VCaP (cell line): Measurements from ENCODE around the gene STX18.
A peak's percentile ranks its signal among the peaks of the same experiment; 100 is the strongest.

Experiments used
- H3K27ac ChIP-seq: fragments of 450-650 bp; 2 replicates; pipeline ENCODE4 v1.5.1; 2017
- CTCF ChIP-seq: fragments of 450-650 bp; conservative IDR thresholded peaks from 2 replicates; pipeline ENCODE4 v1.5.1; 2017; ENCODE audit warnings: mild to moderate bottlenecking, moderate library complexity

Gene STX18

GRCh38 chr4:4486969-4487368 is 54.9 kb downstream of the STX18 start:
- no peak for TF ChIP-seq CTCF
- no peak overlapping the region for H3K27ac ChIP-seq

DNA sequence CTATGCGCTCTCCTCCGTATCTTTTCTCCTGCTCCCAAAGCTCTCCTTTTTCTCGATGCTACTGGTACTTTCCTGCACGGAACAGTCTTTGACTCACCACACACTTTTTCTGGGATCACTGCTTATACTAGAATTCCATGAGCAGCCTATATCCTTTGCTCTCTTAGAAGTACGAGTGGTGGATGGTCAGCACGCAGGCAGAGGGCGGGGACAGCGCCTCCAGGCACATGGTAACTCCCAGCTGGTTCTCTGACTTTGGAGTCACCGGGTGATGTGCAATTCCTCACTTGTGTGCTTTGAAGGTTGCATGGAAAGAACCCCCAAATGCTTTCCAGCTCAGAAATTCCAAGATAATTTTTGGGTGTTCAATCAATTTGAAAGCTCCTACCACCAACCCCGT is 56.0 kb downstream of the STX18 start:
- H3K27ac ChIP-seq = no peak overlapping the region
- TF ChIP-seq CTCF = no peak

DNA sequence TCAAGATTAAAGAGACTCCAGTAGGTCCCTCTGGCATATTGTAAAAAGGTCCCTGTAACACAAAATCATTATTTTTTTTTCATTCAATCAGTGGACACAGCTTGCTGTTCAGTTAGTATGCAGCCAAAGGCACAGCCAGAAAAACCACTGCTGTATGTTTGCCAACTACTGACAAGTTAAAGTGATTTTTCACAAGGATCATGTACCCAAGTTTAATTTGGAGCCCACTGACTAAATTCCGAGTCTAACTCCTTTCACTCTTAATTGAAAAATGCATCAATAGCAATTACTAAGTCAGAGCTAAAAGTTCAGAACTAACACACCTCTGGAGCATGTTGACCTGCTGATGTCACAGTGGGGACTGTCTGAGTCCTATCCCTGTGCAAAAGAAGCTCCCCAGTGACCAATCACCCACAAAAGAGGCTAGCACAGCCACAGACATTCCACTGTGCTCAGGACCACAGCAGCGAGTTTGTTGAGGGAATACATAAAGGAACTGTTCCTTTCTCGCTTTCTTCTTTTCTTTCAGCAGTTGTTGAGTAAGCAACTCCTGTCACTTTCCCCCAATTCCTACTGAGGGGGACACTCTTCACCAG is 60.4 kb downstream of the STX18 start:
- no peak overlapping the region for H3K27ac ChIP-seq
- no peak for TF ChIP-seq CTCF

- TF ChIP-seq CTCF = peak; percentile 77
- no peak overlapping the region for H3K27ac ChIP-seq
These were observed 61.0 kb downstream of the STX18 start for GRCh38 chr4:4480685-4481398.

DNA sequence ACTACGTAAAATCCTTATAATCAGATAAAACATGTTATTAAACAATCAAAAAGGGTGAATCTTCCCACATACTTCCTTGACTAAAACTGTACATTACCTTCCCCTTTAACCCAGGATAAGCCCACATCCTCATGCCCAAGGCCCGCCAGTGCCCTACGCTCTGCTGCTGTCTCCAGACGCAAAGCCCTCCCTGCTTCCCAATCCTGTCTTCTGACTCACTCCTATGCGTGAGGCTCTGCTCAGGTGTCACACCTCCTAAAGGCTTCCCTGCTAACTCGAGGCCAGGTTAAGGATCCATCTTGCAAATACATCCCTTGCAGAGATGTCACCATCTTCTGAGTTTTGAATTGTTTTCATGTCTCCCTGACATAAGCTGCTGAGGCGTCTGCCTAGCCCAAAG is 61.6 kb downstream of the STX18 start:
- no peak overlapping the region for H3K27ac ChIP-seq
- no peak for TF ChIP-seq CTCF

GRCh38 chr4:4479366-4479765 is 62.5 kb downstream of the STX18 start:
- TF ChIP-seq CTCF = no peak
- H3K27ac ChIP-seq = no peak overlapping the region

GRCh38 chr4:4477796-4478195 is 64.1 kb downstream of the STX18 start:
- TF ChIP-seq CTCF = no peak

More at GRCh38 chr4:4477796-4478195, 64.1 kb downstream of the STX18 start:
- peak overlapping the region; percentile 49 for H3K27ac ChIP-seq
